Psoas muscle (tissue), 8 donors: Measurements from ENCODE around the gene CTCF. TPM values are rescaled to one million over a fixed set of nuclear protein-coding genes. Genes with fewer than 3 reads are reported as not detected.

Source experiments
- ATAC-seq, 4 donors: fragments of 200-7000 bp; cut with Tn5 transposase; one replicate each; pipeline ENCODE4 v1.9.1; 2020; ENCODE audit warnings: moderate library complexity in 3 of 4, mild to moderate bottlenecking in 2 of 4
- DNase-seq, 2 donors: peaks; one replicate each; pipeline ENCODE4 v3.0.0-alpha.2; 2020
- H3K27ac ChIP-seq: fragments of 200-600 bp; one replicate; pipeline ENCODE4 v1.8.0; 2022
- H3K27me3 ChIP-seq, 3 donors: fragments of 200-600 bp in 1 of 3; one replicate each; pipeline versions ENCODE4 v1.6.1 to v1.8.0; 2013 to 2022; ENCODE audit warnings: low read length in 2 of 3, mild to moderate bottlenecking in 2 of 3, moderate library complexity in 1 of 3; ENCODE audit not compliant: insufficient read depth in 3 of 3
- H3K36me3 ChIP-seq, 2 donors: fragments of 200-600 bp in 1 of 2; one replicate each; pipeline versions ENCODE4 v1.6.1 to v1.8.0; 2013 to 2022; ENCODE audit warnings: low read depth in 1 of 2, mild to moderate bottlenecking in 1 of 2, moderate library complexity in 1 of 2; ENCODE audit not compliant: insufficient read depth in 1 of 2
- H3K4me1 ChIP-seq: fragments of 200-600 bp; one replicate; pipeline ENCODE4 v1.8.0; 2022
- H3K4me3 ChIP-seq: fragments of 200-600 bp; one replicate; pipeline ENCODE4 v1.8.0; 2022; ENCODE audit warnings: mild to moderate bottlenecking
- H3K9me3 ChIP-seq: fragments of 200-600 bp; one replicate; pipeline ENCODE4 v1.8.0; 2022
- CTCF ChIP-seq: fragments of 200-600 bp; IDR thresholded peaks from one replicate; pipeline ENCODE4 v1.8.0; 2022; ENCODE audit warnings: antibody characterized with exemption
- WGBS, 3 donors: extraction: QIAGEN DNeasy Blood & Tissue Kit; methylation state at CpG; one replicate each; pipeline versions ENCODE4 v1.1.6 to v1.1.7; 2013; 5-methylcytosine and 5-hydroxymethylcytosine counted together
- intact Hi-C, 2 donors: fragments of 100-400 bp; cut with DNase I; formaldehyde crosslinking; loops; one replicate each; pipeline versions ENCODE4 v1.11.0 to v1.14.2; 2022
- polyA plus RNA-seq, 3 donors: library from polyadenylated mRNA; stranded (reverse); fragments of 200-250 nt; gene quantifications; one replicate each; pipeline ENCODE4 v1.2.3, GENCODE V29; 2013
- total RNA-seq, 4 donors: library from RNA; stranded (reverse); fragmentation: NEBNext Ultra II Directional in 2 of 4; extraction: Animal tissue kit (Norgen Biotek cat#: 25700) in 2 of 4; gene quantifications; one replicate each; pipeline versions ENCODE4 v1.2.1 to v1.2.4, GENCODE V29; 2021 to 2023
- donor health status: healthy with polysubstance abuse.
- donor health status: DM: no; HTN: no; CAD: no; lungs with moderate emphysema.
- donor health status: Bipolar disorder and iron deficiency.
- donor health status: healthy.
- donor health status: DM: yes; HTN: yes; CAD: no.
- donor health status: DM: no; HTN: no; CAD: no.
- donor health status: DM: no; HTN: no; CAD: no.
- donor health status: DM: yes; HTN: yes; CAD: no.

Gene CTCF
- total and polyA plus RNA-seq, 7 donors, result 17.7 to 44.7 (median 25.8) TPM

GRCh38 chr16:67678354-67679023 is 116.2 kb downstream of the CTCF start:
- Histone ChIP-seq H3K9me3 (no peaks in the 10 kb centered on the region), H3K4me3 (no peak overlapping the region), H3K4me1 (peaks cover 7% of the 10 kb centered on the region), H3K27me3 (no peaks in the 10 kb centered on the region), H3K27ac (no peak overlapping the region), H3K36me3 (peaks cover 0 to 30% of the 10 kb centered on the region in 2 donors)
- WGBS, 3 donors, result 67 to 79% (median 78%) methylated on average over 12 of the region's 12 CpGs
- intact Hi-C loops, result loop anchor here (10.0 kb wide), 3 partner anchors 246 to 366 kb away; partner anchors contain the start of genes DDX28 (in 1 of the 2) and DUS2 (in 1 of the 2)
- ATAC-seq, result peak in 2 of 4 donors; percentile 23 to 43
- DNase-seq, result no peak
- TF ChIP-seq CTCF, result no peak

- ATAC-seq (no peak), DNase-seq (no peak)
- no peak overlapping the region for H3K4me3 ChIP-seq
- H3K4me1 ChIP-seq, result no peaks in the 10 kb centered on the region
- intact Hi-C loops, result loop anchor here (10.0 kb wide), 3 partner anchors 245 to 365 kb away; partner anchors contain the start of genes DDX28 (in 1 of the 2) and DUS2 (in 1 of the 2)
- no peak for TF ChIP-seq CTCF
- WGBS, 3 donors, result 88 to 94% (median 93%) methylated on average over 10 of the region's 10 CpGs
- H3K27ac ChIP-seq, result no peak overlapping the region
- H3K9me3 ChIP-seq, result no peaks in the 10 kb centered on the region
- no peaks in the 10 kb centered on the region for H3K27me3 ChIP-seq
- peaks cover 0 to 35% of the 10 kb centered on the region in 2 donors for H3K36me3 ChIP-seq
These were observed 117.9 kb downstream of the CTCF start for GRCh38 chr16:67679935-67680897.

- Histone ChIP-seq H3K4me3 (no peak overlapping the region), H3K4me1 (no peaks in the 10 kb centered on the region), H3K27ac (no peak overlapping the region), H3K9me3 (no peaks in the 10 kb centered on the region), H3K27me3 (no peaks in the 10 kb centered on the region), H3K36me3 (peaks cover 0 to 34% of the 10 kb centered on the region in 2 donors)
- DNase-seq (no peak), ATAC-seq (no peak)
- WGBS, 3 donors, result 95 to 96% (median 96%) methylated on average over 4 of the region's 4 CpGs
- no peak for TF ChIP-seq CTCF
- intact Hi-C loops, result no loop called here
These were observed 121.4 kb downstream of the CTCF start for GRCh38 chr16:67683767-67684166.

DNA sequence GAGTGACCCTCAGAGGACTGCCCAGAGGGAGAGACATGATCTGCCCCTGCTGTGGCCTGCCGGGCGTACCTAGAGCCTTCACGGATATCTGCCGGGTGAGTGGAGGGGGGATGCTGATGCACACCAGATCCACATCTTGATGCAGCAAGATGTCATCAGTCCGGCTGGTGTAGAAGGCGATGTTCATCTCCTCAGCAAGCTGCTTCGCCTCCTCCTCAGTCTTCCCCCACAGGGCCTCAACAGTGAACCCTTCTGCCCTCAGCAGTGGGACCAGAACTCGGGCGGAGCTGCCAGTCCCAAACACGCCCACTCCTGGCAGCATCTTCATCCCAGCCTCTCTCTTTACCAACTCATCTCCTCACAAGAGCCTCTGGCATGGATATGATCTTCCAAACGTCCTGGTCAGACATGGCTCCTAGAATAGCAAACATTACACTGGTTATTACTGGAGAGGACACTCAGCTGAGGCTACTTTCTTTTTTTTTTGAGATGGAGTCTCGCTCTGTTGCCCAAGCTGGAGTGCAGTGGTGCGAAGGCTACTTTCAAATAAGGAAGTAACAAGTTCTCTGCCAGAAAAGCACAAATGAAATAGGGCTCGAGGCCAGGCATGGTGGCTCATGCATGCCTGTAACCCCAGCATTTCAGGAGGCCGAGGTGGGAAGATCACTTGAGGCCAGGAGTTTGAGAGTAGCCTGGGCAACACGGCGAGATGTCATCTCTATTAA is 123.2 kb downstream of the CTCF start:
- DNase-seq, result no peak
- ATAC-seq, result peak in 2 of 4 donors; percentile 50 to 69
- WGBS, 3 donors, result 73 to 85% (median 77%) methylated on average over 17 of the region's 17 CpGs
- Histone ChIP-seq H3K36me3 (peaks cover 0 to 27% of the 10 kb centered on the region in 2 donors), H3K27ac (no peak overlapping the region), H3K9me3 (no peaks in the 10 kb centered on the region), H3K4me1 (no peaks in the 10 kb centered on the region), H3K4me3 (no peak overlapping the region), H3K27me3 (no peaks in the 10 kb centered on the region)
- intact Hi-C loops, result no loop called here
- no peak for TF ChIP-seq CTCF

Other genes with a start within 250 kb of the CTCF start
- gene KCTD19, start 235.8 kb upstream of the CTCF start, total RNA-seq, result not detected
- gene KCTD19, start 235.8 kb upstream of the CTCF start, polyA plus RNA-seq, result under 1 TPM in 1 of 3 donors, not detected in 2; 0.03 TPM
- not detected for gene LRRC36, start 235.7 kb upstream of the CTCF start, total RNA-seq
- gene LRRC36, start 235.7 kb upstream of the CTCF start, polyA plus RNA-seq, result under 1 TPM; 0.06 to 0.25 (median 0.11) TPM
- gene TPPP3, start 169.0 kb upstream of the CTCF start, total RNA-seq, result 10 to 100 TPM; 14.8 to 36.4 (median 25.7) TPM
- 10 to 100 TPM in 2 of 3 donors, 1 to 10 TPM in 1; 5.3 to 21.4 (median 17.0) TPM for gene TPPP3, start 169.0 kb upstream of the CTCF start, polyA plus RNA-seq
- gene ZDHHC1, start 146.0 kb upstream of the CTCF start, total RNA-seq, result 10 to 100 TPM in 1 of 4 donors, 1 to 10 TPM in 3; 5.8 to 11.0 (median 6.9) TPM
- 1 to 10 TPM; 1.7 to 5.0 (median 2.9) TPM for gene ZDHHC1, start 146.0 kb upstream of the CTCF start, polyA plus RNA-seq
- under 1 TPM; 0.16 to 0.71 (median 0.39) TPM for gene HSD11B2, start 131.4 kb upstream of the CTCF start, total RNA-seq
- under 1 TPM; 0.11 to 0.35 (median 0.17) TPM for gene HSD11B2, start 131.4 kb upstream of the CTCF start, polyA plus RNA-seq
- 100 to 1,000 TPM in 1 of 4 donors, 10 to 100 TPM in 3; 81.2 to 104 (median 87.3) TPM for gene ATP6V0D1, start 81.4 kb upstream of the CTCF start, total RNA-seq
- 10 to 100 TPM; 60.2 to 92.4 (median 62.8) TPM for gene ATP6V0D1, start 81.4 kb upstream of the CTCF start, polyA plus RNA-seq
- gene AGRP, start 79.0 kb upstream of the CTCF start, total RNA-seq, result not detected
- not detected for gene AGRP, start 79.0 kb upstream of the CTCF start, polyA plus RNA-seq
- 10 to 100 TPM; 34.1 to 58.1 (median 49.5) TPM for gene RIPOR1, start 33.7 kb upstream of the CTCF start, total RNA-seq
- gene RIPOR1, start 33.7 kb upstream of the CTCF start, polyA plus RNA-seq, result 10 to 100 TPM; 16.5 to 27.4 (median 20.6) TPM
- gene CARMIL2, start 82.6 kb downstream of the CTCF start, total RNA-seq, result 1 to 10 TPM in 1 of 4 donors, under 1 TPM in 2, not detected in 1; 0.59 to 1.1 (median 0.63) TPM
- gene CARMIL2, start 82.6 kb downstream of the CTCF start, polyA plus RNA-seq, result under 1 TPM; 0.17 to 0.46 (median 0.30) TPM
- gene ACD, start 97.7 kb downstream of the CTCF start, total RNA-seq, result 10 to 100 TPM in 1 of 4 donors, 1 to 10 TPM in 3; 4.9 to 10.2 (median 7.4) TPM
- gene ACD, start 97.7 kb downstream of the CTCF start, polyA plus RNA-seq, result 10 to 100 TPM in 2 of 3 donors, 1 to 10 TPM in 1; 8.9 to 16.7 (median 12.6) TPM
- 1 to 10 TPM; 4.9 to 6.8 (median 5.9) TPM for gene PARD6A, start 98.4 kb downstream of the CTCF start, total RNA-seq
- 10 to 100 TPM in 1 of 3 donors, 1 to 10 TPM in 2; 8.0 to 11.0 (median 9.9) TPM for gene PARD6A, start 98.4 kb downstream of the CTCF start, polyA plus RNA-seq
- gene ENKD1, start 104.2 kb downstream of the CTCF start, total RNA-seq, result 1 to 10 TPM; 6.5 to 7.6 (median 7.1) TPM
- 10 to 100 TPM; 17.5 to 20.7 (median 19.2) TPM for gene ENKD1, start 104.2 kb downstream of the CTCF start, polyA plus RNA-seq
- gene C16orf86, start 104.3 kb downstream of the CTCF start, total RNA-seq, result 1 to 10 TPM; 5.1 to 7.3 (median 5.9) TPM
- 1 to 10 TPM; 2.6 to 6.5 (median 4.5) TPM for gene C16orf86, start 104.3 kb downstream of the CTCF start, polyA plus RNA-seq
- gene GFOD2, start 156.8 kb downstream of the CTCF start, total RNA-seq, result 10 to 100 TPM in 1 of 4 donors, 1 to 10 TPM in 3; 8.0 to 11.3 (median 9.0) TPM
- gene GFOD2, start 156.8 kb downstream of the CTCF start, polyA plus RNA-seq, result 10 to 100 TPM; 12.2 to 17.3 (median 17.0) TPM
- 10 to 100 TPM; 17.6 to 27.9 (median 25.2) TPM for gene RANBP10, start 244.0 kb downstream of the CTCF start, total RNA-seq
- gene RANBP10, start 244.0 kb downstream of the CTCF start, polyA plus RNA-seq, result 10 to 100 TPM in 2 of 3 donors, 1 to 10 TPM in 1; 9.1 to 16.3 (median 11.1) TPM
- gene TSNAXIP1, start 244.4 kb downstream of the CTCF start, total RNA-seq, result under 1 TPM; 0.29 to 0.88 (median 0.60) TPM
- gene TSNAXIP1, start 244.4 kb downstream of the CTCF start, polyA plus RNA-seq, result 1 to 10 TPM in 1 of 3 donors, under 1 TPM in 2; 0.27 to 1.4 (median 0.65) TPM